Glutamatergic neuron (in vitro differentiated cells): ENCODE data around the gene BLTP1. TPM values are rescaled to one million over a fixed set of nuclear protein-coding genes. Genes with fewer than 3 reads are reported as not detected.

Experiments used
- DNase-seq: peaks from one replicate; pipeline ENCODE4 v3.0.0; 2022
- H3K27ac Mint-ChIP-seq: one replicate; pipeline ENCODE4 v1.8.0; 2020; ENCODE audit warnings: mild to moderate bottlenecking, mixed read lengths, inconsistent platforms; ENCODE audit not compliant: unreplicated experiment
- H3K27me3 Mint-ChIP-seq: one replicate; pipeline ENCODE4 v1.8.0; 2020; ENCODE audit warnings: mild to moderate bottlenecking, moderate library complexity, mixed read lengths, inconsistent platforms; ENCODE audit not compliant: unreplicated experiment
- H3K36me3 Mint-ChIP-seq: one replicate; pipeline ENCODE4 v1.8.0; 2020; ENCODE audit warnings: mild to moderate bottlenecking, mixed read lengths, inconsistent platforms; ENCODE audit not compliant: unreplicated experiment
- H3K4me1 Mint-ChIP-seq: one replicate; pipeline ENCODE4 v1.8.0; 2020; ENCODE audit warnings: mild to moderate bottlenecking, low read depth, mixed read lengths, inconsistent platforms; ENCODE audit not compliant: unreplicated experiment
- H3K4me3 Mint-ChIP-seq: one replicate; pipeline ENCODE4 v1.8.0; 2020; ENCODE audit warnings: mild to moderate bottlenecking, mixed read lengths, inconsistent platforms; ENCODE audit not compliant: unreplicated experiment
- H3K9me3 Mint-ChIP-seq: one replicate; pipeline ENCODE4 v1.8.0; 2020; ENCODE audit warnings: mild to moderate bottlenecking, moderate library complexity, mixed read lengths, inconsistent platforms; ENCODE audit not compliant: unreplicated experiment
- total RNA-seq: library from RNA; stranded (reverse); fragmentation: NEBNext Ultra II Directional; extraction: Animal tissue kit (Norgen Biotek cat#: 25700); gene quantifications from one replicate; pipeline ENCODE4 v1.2.1, GENCODE V29; 2021; ENCODE audit not compliant: unreplicated experiment
- TF ChIP-seq, protein P1 (sequence below): fragments of 200-600 bp; sonication (generic); IDR thresholded peaks from one replicate; pipeline ENCODE4 v1.5.0; 2021; ENCODE audit not compliant: partially characterized antibody, unreplicated experiment

BLTP1 gene
- total RNA-seq, 1 donor from 2014 or later, result 65.7 TPM

DNA sequence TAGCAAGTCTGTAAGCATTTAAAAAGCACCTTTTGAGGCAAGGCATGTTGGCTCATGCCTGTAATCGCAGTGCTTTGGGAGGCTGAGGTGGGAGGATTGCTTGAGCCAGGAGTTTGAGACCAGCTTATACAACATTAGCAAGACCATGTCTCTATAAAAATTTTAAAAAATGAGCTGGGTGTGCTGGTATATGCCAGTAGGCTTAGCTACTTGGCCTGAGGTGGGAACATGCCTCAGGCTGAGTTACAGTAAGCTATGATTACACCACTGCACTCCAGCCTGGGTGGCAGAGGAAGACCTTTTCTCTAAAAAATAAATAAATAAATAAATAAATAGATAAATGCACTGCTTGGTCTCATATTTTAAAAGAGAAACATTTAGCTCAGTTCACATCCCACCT is 26.8 kb downstream of the BLTP1 start:
- H3K27ac Mint-ChIP-seq, result no peak overlapping the region
- H3K9me3 Mint-ChIP-seq, result no peaks in the 10 kb centered on the region
- H3K4me3 Mint-ChIP-seq, result no peak overlapping the region
- H3K4me1 Mint-ChIP-seq, result no peaks in the 10 kb centered on the region
- no peaks in the 10 kb centered on the region for H3K36me3 Mint-ChIP-seq
- no peak for DNase-seq
- TF ChIP-seq, protein P1, sequence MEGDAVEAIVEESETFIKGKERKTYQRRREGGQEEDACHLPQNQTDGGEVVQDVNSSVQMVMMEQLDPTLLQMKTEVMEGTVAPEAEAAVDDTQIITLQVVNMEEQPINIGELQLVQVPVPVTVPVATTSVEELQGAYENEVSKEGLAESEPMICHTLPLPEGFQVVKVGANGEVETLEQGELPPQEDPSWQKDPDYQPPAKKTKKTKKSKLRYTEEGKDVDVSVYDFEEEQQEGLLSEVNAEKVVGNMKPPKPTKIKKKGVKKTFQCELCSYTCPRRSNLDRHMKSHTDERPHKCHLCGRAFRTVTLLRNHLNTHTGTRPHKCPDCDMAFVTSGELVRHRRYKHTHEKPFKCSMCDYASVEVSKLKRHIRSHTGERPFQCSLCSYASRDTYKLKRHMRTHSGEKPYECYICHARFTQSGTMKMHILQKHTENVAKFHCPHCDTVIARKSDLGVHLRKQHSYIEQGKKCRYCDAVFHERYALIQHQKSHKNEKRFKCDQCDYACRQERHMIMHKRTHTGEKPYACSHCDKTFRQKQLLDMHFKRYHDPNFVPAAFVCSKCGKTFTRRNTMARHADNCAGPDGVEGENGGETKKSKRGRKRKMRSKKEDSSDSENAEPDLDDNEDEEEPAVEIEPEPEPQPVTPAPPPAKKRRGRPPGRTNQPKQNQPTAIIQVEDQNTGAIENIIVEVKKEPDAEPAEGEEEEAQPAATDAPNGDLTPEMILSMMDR, result no peak
- no peaks in the 10 kb centered on the region for H3K27me3 Mint-ChIP-seq

- TF ChIP-seq, protein P1, result no peak
- no peak overlapping the region for H3K4me3 Mint-ChIP-seq
- no peaks in the 10 kb centered on the region for H3K36me3 Mint-ChIP-seq
- no peaks in the 10 kb centered on the region for H3K27me3 Mint-ChIP-seq
- no peaks in the 10 kb centered on the region for H3K9me3 Mint-ChIP-seq
- H3K4me1 Mint-ChIP-seq, result no peaks in the 10 kb centered on the region
- H3K27ac Mint-ChIP-seq, result no peak overlapping the region
- DNase-seq, result no peak
Measured at GRCh38 chr4:122195718-122196117, 43.6 kb downstream of the BLTP1 start.

Other genes with a start within 250 kb of the BLTP1 start
- gene TRPC3, start 200.3 kb upstream of the BLTP1 start, total RNA-seq, result 0.66 TPM
- not detected for gene ADAD1, start 226.7 kb downstream of the BLTP1 start, total RNA-seq